WTC11 (cell line): ENCODE data around the gene DLGAP4. TPM values are rescaled to one million over a fixed set of nuclear protein-coding genes. Genes with fewer than 3 reads are reported as not detected.

Experiments
- ATAC-seq: fragments of 200-7000 bp; cut with Tn5 transposase; 2 replicates; pipeline ENCODE4 v1.10.0; 2021; ENCODE audit warnings: mild to moderate bottlenecking, moderate library complexity
- CTCF ChIA-PET: fragments of 300-600 bp; sonication (Branson Sonifier 250); formaldehyde crosslinking; loops from one replicate; lab custom pipeline; 2021; ENCODE audit warnings: antibody characterized with exemption; lab: Charles Lee
- POLR2A ChIA-PET: fragments of 350-600 bp; sonication (Branson Sonifier 250); formaldehyde crosslinking; loops from one replicate; lab custom pipeline; 2021; ENCODE audit warnings: antibody characterized with exemption; lab: Charles Lee
- DNase-seq: peaks from one replicate; pipeline ENCODE4 v3.0.0; 2021; ENCODE audit warnings: low spot score
- H3K27ac Mint-ChIP-seq: 2 replicates; pipeline ENCODE4 v1.8.0; 2021; ENCODE audit warnings: mixed read lengths
- H3K27me3 Mint-ChIP-seq: 2 replicates; pipeline ENCODE4 v1.8.0; 2021; ENCODE audit warnings: low read depth, mild to moderate bottlenecking, moderate library complexity, mixed read lengths
- H3K36me3 Mint-ChIP-seq: 2 replicates; pipeline ENCODE4 v1.8.0; 2021; ENCODE audit warnings: mixed read lengths
- H3K4me1 Mint-ChIP-seq: 2 replicates; pipeline ENCODE4 v1.8.0; 2022; ENCODE audit warnings: mixed read lengths
- H3K4me3 Mint-ChIP-seq: 2 replicates; pipeline ENCODE4 v1.8.0; 2021; ENCODE audit warnings: mild to moderate bottlenecking, moderate library complexity, mixed read lengths
- H3K9me3 Mint-ChIP-seq: 2 replicates; pipeline ENCODE4 v1.8.0; 2021; ENCODE audit warnings: mixed read lengths
- AR ChIP-seq: fragments of 250-450 bp; sonication (Bioruptor Pico); IDR thresholded peaks from 2 replicates; pipeline ENCODE4 v1.9.0; 2021; ENCODE audit warnings: mild to moderate bottlenecking
- ATF6 ChIP-seq: sonication (generic); formaldehyde crosslinking; IDR thresholded peaks from 2 replicates; pipeline ENCODE4 v1.8.1; 2023; ENCODE audit warnings: mild to moderate bottlenecking, missing genetic modification reagents
- CREB1 ChIP-seq: sonication (generic); formaldehyde crosslinking; IDR thresholded peaks from 2 replicates; pipeline ENCODE4 v1.8.0; 2023; ENCODE audit warnings: mild to moderate bottlenecking, missing genetic modification reagents
- CREM ChIP-seq: sonication (generic); formaldehyde crosslinking; IDR thresholded peaks from 2 replicates; pipeline ENCODE4 v1.8.1; 2022; ENCODE audit warnings: mild to moderate bottlenecking, missing genetic modification reagents, moderate library complexity
- ELF4 ChIP-seq: sonication (generic); formaldehyde crosslinking; IDR thresholded peaks from 2 replicates; pipeline ENCODE4 v1.8.1; 2022; ENCODE audit warnings: low read depth, mild to moderate bottlenecking, moderate library complexity, missing genetic modification reagents
- ERG ChIP-seq: fragments of 250-450 bp; sonication (Bioruptor Pico); IDR thresholded peaks from 2 replicates; pipeline ENCODE4 v1.8.0; 2021; ENCODE audit warnings: mild to moderate bottlenecking
- ETV6 ChIP-seq: sonication (generic); formaldehyde crosslinking; IDR thresholded peaks from 2 replicates; pipeline ENCODE4 v1.8.1; 2022; ENCODE audit warnings: mild to moderate bottlenecking, missing genetic modification reagents
- FOXJ3 ChIP-seq: sonication (generic); formaldehyde crosslinking; IDR thresholded peaks from 2 replicates; pipeline ENCODE4 v1.9.0; 2021; ENCODE audit warnings: missing genetic modification reagents, mild to moderate bottlenecking, borderline replicate concordance
- FOXP1 ChIP-seq: sonication (generic); formaldehyde crosslinking; IDR thresholded peaks from 2 replicates; pipeline ENCODE4 v1.8.0; 2022; ENCODE audit warnings: missing genetic modification reagents, mild to moderate bottlenecking, moderate library complexity, borderline replicate concordance
- GABPB1 ChIP-seq: sonication (generic); formaldehyde crosslinking; IDR thresholded peaks from 2 replicates; pipeline ENCODE4 v1.8.1; 2023; ENCODE audit warnings: mild to moderate bottlenecking, missing genetic modification reagents
- MLX ChIP-seq: sonication (generic); formaldehyde crosslinking; IDR thresholded peaks from 2 replicates; pipeline ENCODE4 v1.8.1; 2023; ENCODE audit warnings: mild to moderate bottlenecking, missing genetic modification reagents, moderate library complexity
- MXD4 ChIP-seq: fragments of 250-450 bp; sonication (Bioruptor Pico); IDR thresholded peaks from 2 replicates; pipeline ENCODE4 v1.8.0; 2021; ENCODE audit warnings: mild to moderate bottlenecking, moderate library complexity, borderline replicate concordance
- SMAD3 ChIP-seq: sonication (generic); formaldehyde crosslinking; IDR thresholded peaks from 2 replicates; pipeline ENCODE4 v1.8.0; 2022; ENCODE audit warnings: missing genetic modification reagents, mild to moderate bottlenecking, borderline replicate concordance
- SMAD4 ChIP-seq: sonication (generic); formaldehyde crosslinking; IDR thresholded peaks from 2 replicates; pipeline ENCODE4 v1.8.0; 2022; ENCODE audit warnings: mild to moderate bottlenecking, missing genetic modification reagents
- SOX15 ChIP-seq: fragments of 250-450 bp; sonication (Bioruptor Pico); IDR thresholded peaks from 2 replicates; pipeline ENCODE4 v1.9.0; 2021; ENCODE audit warnings: mild to moderate bottlenecking
- ZNF219 ChIP-seq: sonication (generic); formaldehyde crosslinking; IDR thresholded peaks from 2 replicates; pipeline ENCODE4 v1.8.0; 2023; ENCODE audit warnings: missing genetic modification reagents, mild to moderate bottlenecking, borderline replicate concordance
- ZNF263 ChIP-seq: sonication (generic); formaldehyde crosslinking; IDR thresholded peaks from 2 replicates; pipeline ENCODE4 v1.8.1; 2022; ENCODE audit warnings: low read depth, mild to moderate bottlenecking, moderate library complexity, missing genetic modification reagents
- ZNF416 ChIP-seq: fragments of 250-450 bp; sonication (Bioruptor Pico); IDR thresholded peaks from 2 replicates; pipeline ENCODE4 v1.9.0; 2021; ENCODE audit warnings: mild to moderate bottlenecking, inconsistent platforms
- ZNF423 ChIP-seq: fragments of 250-450 bp; sonication (Bioruptor Pico); IDR thresholded peaks from 2 replicates; pipeline ENCODE4 v2.1.2; 2022; ENCODE audit warnings: mild to moderate bottlenecking, moderate library complexity
- ZNF671 ChIP-seq: fragments of 250-450 bp; sonication (Bioruptor Pico); IDR thresholded peaks from 2 replicates; pipeline ENCODE4 v1.8.0; 2021; ENCODE audit warnings: mild to moderate bottlenecking
- total RNA-seq: library from RNA; stranded (reverse); gene quantifications from 3 replicates; pipeline ENCODE4 v1.2.3, GENCODE V29; 2021

DLGAP4 gene
- total RNA-seq, 1 experiment from 2014 or later = 52.6 TPM

- TF ChIP-seq ERG (no peak), ZNF671 (CRISPR knock-in tag) (no peak), SMAD4 (no peak), FOXP1 (no peak), CREM (CRISPR knock-in tag) (no peak), CREB1 (CRISPR knock-in tag) (no peak), SOX15 (CRISPR knock-in tag) (no peak), MXD4 (CRISPR knock-in tag) (no peak), ELF4 (CRISPR knock-in tag) (no peak), MLX (CRISPR knock-in tag) (no peak)
Measured at GRCh38 chr20:36408219-36408618, 102.1 kb downstream of the DLGAP4 start (continued).

GRCh38 chr20:36411861-36412454, 105.8 kb downstream of the DLGAP4 start:
- CTCF ChIA-PET = interaction anchor here (1.2 to 3.8 kb wide), 2 partner anchors 13 to 209 kb away, joined by 4 to 26 read pairs; no protein-coding TSS in a partner anchor
- no peaks in the 10 kb centered on the region for H3K27me3 Mint-ChIP-seq
- ATAC-seq = no peak

GRCh38 chr20:36415475-36416002, 109.4 kb downstream of the DLGAP4 start:
- Mint-ChIP-seq H3K27me3 (no peaks in the 10 kb centered on the region), H3K27ac (no peak overlapping the region), H3K36me3 (no peaks in the 10 kb centered on the region), H3K4me1 (no peaks in the 10 kb centered on the region), H3K9me3 (no peaks in the 10 kb centered on the region), H3K4me3 (no peak overlapping the region)
- DNase-seq (no peak), ATAC-seq (peak; percentile 61)
- ChIA-PET POLR2A (no interaction called here), CTCF (interaction anchor here (0.9 kb wide), 1 partner anchor 21 kb away, joined by 4 read pairs; no protein-coding TSS in a partner anchor)
- TF ChIP-seq ZNF263 (no peak), ZNF416 (CRISPR knock-in tag) (no peak), FOXJ3 (CRISPR knock-in tag) (no peak), ZNF219 (CRISPR knock-in tag) (no peak), ZNF423 (no peak), ATF6 (CRISPR knock-in tag) (no peak)

More at GRCh38 chr20:36411861-36412454, 105.8 kb downstream of the DLGAP4 start:
- DNase-seq = no peak
- POLR2A ChIA-PET = no interaction called here
- Mint-ChIP-seq H3K4me1 (no peaks in the 10 kb centered on the region), H3K9me3 (no peaks in the 10 kb centered on the region), H3K4me3 (no peak overlapping the region), H3K27ac (no peak overlapping the region), H3K36me3 (no peaks in the 10 kb centered on the region)
- TF ChIP-seq GABPB1 (CRISPR knock-in tag) = no peak
- TF ChIP-seq ETV6 (CRISPR knock-in tag) = no peak
- TF ChIP-seq FOXJ3 (CRISPR knock-in tag) = no peak
- TF ChIP-seq SMAD3 (CRISPR knock-in tag) = no peak
- TF ChIP-seq AR (CRISPR knock-in tag) = no peak
